Fibroblast of lung (primary cell): ENCODE data around the gene XAB2. TPM values are rescaled to one million over a fixed set of nuclear protein-coding genes. Genes with fewer than 3 reads are reported as not detected.
"Not testable (repeated sequence)": the region's sequence is repeated elsewhere in the genome, so short reads cannot be mapped to it uniquely, and the experiment has no call there.

ENCODE experiments used
- DNase-seq, 2 donors: peaks; one replicate each; pipeline versions ENCODE4 v3.0.0 to v3.0.0-alpha.2; 2010; ENCODE audit warnings: low read depth in 2 of 2
- H2AFZ ChIP-seq: 2 replicates; pipeline ENCODE4 v1.5.1; 2012; ENCODE audit warnings: low read length, control low read depth, inconsistent platforms
- H3K27ac ChIP-seq: 2 replicates; pipeline ENCODE4 v1.5.1; 2011; ENCODE audit warnings: low read length, control low read depth; ENCODE audit not compliant: insufficient read depth
- H3K27me3 ChIP-seq: 2 replicates; pipeline ENCODE4 v1.5.1; 2011; ENCODE audit warnings: mild to moderate bottlenecking, low read length; ENCODE audit not compliant: control insufficient read depth, insufficient read depth
- H3K36me3 ChIP-seq: 2 replicates; pipeline ENCODE4 v1.5.1; 2011; ENCODE audit warnings: low read length; ENCODE audit not compliant: control insufficient read depth, insufficient read depth
- H3K4me1 ChIP-seq: 2 replicates; pipeline ENCODE4 v1.5.1; 2011; ENCODE audit warnings: low read length; ENCODE audit not compliant: control insufficient read depth, insufficient read depth; ENCODE audit errors: extremely low read depth
- H3K4me2 ChIP-seq: 2 replicates; pipeline ENCODE4 v1.5.1; 2011; ENCODE audit warnings: low read length, control low read depth; ENCODE audit not compliant: insufficient read depth; ENCODE audit errors: extremely low read depth
- H3K4me3 ChIP-seq, 4 experiments: fragments of 200-600 bp in 1 of 4; sonication (generic) in 1 of 4; replicated peaks in 1 of 4; 2 replicates each; pipeline ENCODE4 v1.5.1; 2011 to 2016; ENCODE audit warnings: low read length in 4 of 4, low read depth in 3 of 4, mild to moderate bottlenecking in 3 of 4, control low read depth in 2 of 4, inconsistent platforms in 1 of 4, mixed read lengths in 1 of 4; ENCODE audit not compliant: insufficient read depth in 1 of 4; ENCODE audit errors: control extremely low read depth in 1 of 4
- H3K79me2 ChIP-seq: 2 replicates; pipeline ENCODE4 v1.5.1; 2012; ENCODE audit warnings: mild to moderate bottlenecking, low read length, inconsistent platforms; ENCODE audit not compliant: control insufficient read depth, insufficient read depth
- H3K9ac ChIP-seq: 2 replicates; pipeline ENCODE4 v1.5.1; 2011; ENCODE audit warnings: mild to moderate bottlenecking, low read length, control low read depth; ENCODE audit not compliant: insufficient read depth
- H3K9me3 ChIP-seq: 2 replicates; pipeline ENCODE4 v1.5.1; 2012; ENCODE audit warnings: low read depth, low read length; ENCODE audit not compliant: control insufficient read depth, insufficient read depth
- H4K20me1 ChIP-seq: 2 replicates; pipeline ENCODE4 v1.5.1; 2011; ENCODE audit warnings: low read length; ENCODE audit not compliant: control insufficient read depth, insufficient read depth; ENCODE audit errors: extremely low read depth
- EZH2 ChIP-seq: IDR thresholded peaks from 2 replicates; pipeline ENCODE4 v1.5.1; 2012; ENCODE audit warnings: low read length, control low read depth, mild to moderate bottlenecking; ENCODE audit errors: missing control alignments
- polyA plus RNA-seq, 2 donors: library from polyadenylated mRNA; depleted of rRNA in 1 of 2; stranded (reverse) in 1 of 2; unstranded in 1 of 2; fragments of >200 nt; gene quantifications; 2 replicates each; pipeline ENCODE4 v1.2.1, GENCODE V29; 2011 to 2012; ENCODE audit warnings: missing spikeins in 1 of 2
- total RNA-seq: library from RNA; depleted of rRNA; stranded (reverse); fragments of >200 nt; gene quantifications from 2 replicates; pipeline ENCODE4 v1.2.1, GENCODE V29; 2014
- TF ChIP-seq, protein P1 (sequence below), 2 donors: IDR thresholded peaks in 1 of 2; conservative IDR thresholded peaks in 1 of 2; 1 replicate in 1 of 2; 2 replicates in 1 of 2; pipeline ENCODE4 v1.5.1; 2011 to 2012; ENCODE audit warnings: low read length in 2 of 2, control low read depth in 1 of 2, inconsistent platforms in 1 of 2, low read depth in 1 of 2, mild to moderate bottlenecking in 1 of 2

XAB2 gene
- total and polyA plus RNA-seq, 2 donors (not counting 1 experiment from before 2014, with no cell fraction given), result 12.5 to 28.2 TPM

DNA sequence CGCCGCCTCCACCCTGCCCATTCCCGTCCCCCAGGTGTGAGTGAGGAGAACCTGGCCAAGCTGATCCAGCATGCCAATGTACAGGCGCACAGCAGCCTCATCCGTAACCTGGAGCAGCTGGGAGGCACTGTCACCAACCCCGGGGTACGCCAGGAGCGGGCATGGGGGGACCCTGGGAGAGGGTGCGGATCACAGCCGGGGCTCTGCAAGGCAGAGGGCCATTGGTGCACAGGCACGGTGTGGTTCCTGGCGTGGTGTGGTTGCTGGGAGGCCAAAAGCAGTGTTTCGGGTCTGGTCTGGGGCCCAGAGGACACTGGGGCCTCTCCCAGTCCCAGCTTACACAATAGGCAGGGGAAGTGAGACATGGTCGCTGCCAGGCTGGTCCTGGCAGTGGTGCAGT, 15.8 kb upstream of the XAB2 start:
- no peak overlapping the region for H3K4me3 ChIP-seq
- H3K9me3 ChIP-seq, result no peaks in the 10 kb centered on the region
- DNase-seq, result no peak
- no peaks in the 10 kb centered on the region for H3K27me3 ChIP-seq
- H3K4me2 ChIP-seq, result no peak overlapping the region
- H2AFZ ChIP-seq, result no peak overlapping the region
- H3K9ac ChIP-seq, result no peak overlapping the region
- H3K27ac ChIP-seq, result no peak overlapping the region
- no peaks in the 10 kb centered on the region for H3K36me3 ChIP-seq
- TF ChIP-seq, protein P1, sequence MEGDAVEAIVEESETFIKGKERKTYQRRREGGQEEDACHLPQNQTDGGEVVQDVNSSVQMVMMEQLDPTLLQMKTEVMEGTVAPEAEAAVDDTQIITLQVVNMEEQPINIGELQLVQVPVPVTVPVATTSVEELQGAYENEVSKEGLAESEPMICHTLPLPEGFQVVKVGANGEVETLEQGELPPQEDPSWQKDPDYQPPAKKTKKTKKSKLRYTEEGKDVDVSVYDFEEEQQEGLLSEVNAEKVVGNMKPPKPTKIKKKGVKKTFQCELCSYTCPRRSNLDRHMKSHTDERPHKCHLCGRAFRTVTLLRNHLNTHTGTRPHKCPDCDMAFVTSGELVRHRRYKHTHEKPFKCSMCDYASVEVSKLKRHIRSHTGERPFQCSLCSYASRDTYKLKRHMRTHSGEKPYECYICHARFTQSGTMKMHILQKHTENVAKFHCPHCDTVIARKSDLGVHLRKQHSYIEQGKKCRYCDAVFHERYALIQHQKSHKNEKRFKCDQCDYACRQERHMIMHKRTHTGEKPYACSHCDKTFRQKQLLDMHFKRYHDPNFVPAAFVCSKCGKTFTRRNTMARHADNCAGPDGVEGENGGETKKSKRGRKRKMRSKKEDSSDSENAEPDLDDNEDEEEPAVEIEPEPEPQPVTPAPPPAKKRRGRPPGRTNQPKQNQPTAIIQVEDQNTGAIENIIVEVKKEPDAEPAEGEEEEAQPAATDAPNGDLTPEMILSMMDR (conservative IDR thresholded peaks at IDR 0.05 in 1 of 2, IDR thresholded peaks at IDR 0.05 in 1 of 2; ENCODE audit: low read depth in 1 of 2, low read length in 2 of 2), result no peak
- TF ChIP-seq EZH2, result no peak
- H4K20me1 ChIP-seq, result no peaks in the 10 kb centered on the region
- no peaks in the 10 kb centered on the region for H3K79me2 ChIP-seq
- H3K4me1 ChIP-seq, result no peaks in the 10 kb centered on the region

GRCh38 chr19:7644550-7644877, 15.2 kb upstream of the XAB2 start:
- no peaks in the 10 kb centered on the region for H3K9me3 ChIP-seq
- H2AFZ ChIP-seq, result no peak overlapping the region
- H3K4me2 ChIP-seq, result no peak overlapping the region
- TF ChIP-seq, protein P1 (conservative IDR thresholded peaks at IDR 0.05 in 1 of 2, IDR thresholded peaks at IDR 0.05 in 1 of 2; ENCODE audit: low read depth in 1 of 2, low read length in 2 of 2), result no peak
- no peak for TF ChIP-seq EZH2
- no peaks in the 10 kb centered on the region for H3K36me3 ChIP-seq
- no peaks in the 10 kb centered on the region for H3K4me1 ChIP-seq
- no peaks in the 10 kb centered on the region for H3K79me2 ChIP-seq
- no peaks in the 10 kb centered on the region for H3K27me3 ChIP-seq
- no peak overlapping the region for H3K27ac ChIP-seq
- H3K4me3 ChIP-seq, result no peak overlapping the region
- DNase-seq, result no peak
- H3K9ac ChIP-seq, result no peak overlapping the region
- no peaks in the 10 kb centered on the region for H4K20me1 ChIP-seq

GRCh38 chr19:7643629-7644549, 14.5 kb upstream of the XAB2 start:
- not testable (repeated sequence) for H2AFZ ChIP-seq, H3K36me3 ChIP-seq, H3K9ac ChIP-seq, H3K4me3 ChIP-seq, H3K79me2 ChIP-seq, H3K27ac ChIP-seq, H3K4me2 ChIP-seq, H4K20me1 ChIP-seq, H3K9me3 ChIP-seq, H3K27me3 ChIP-seq, H3K4me1 ChIP-seq, DNase-seq
